Smooth muscle cell (in vitro differentiated cells): Measurements from ENCODE around the gene ADORA1. TPM values are rescaled to one million over a fixed set of nuclear protein-coding genes. Genes with fewer than 3 reads are reported as not detected.

Source experiments
- DNase-seq: peaks from one replicate; lab custom pipeline; 2025; ENCODE audit not compliant: unreplicated experiment; lab: John Stamatoyannopoulos, UW
- H2AFZ ChIP-seq: fragments of 200-600 bp; sonication (generic); 2 replicates; pipeline ENCODE4 v1.6.0; 2016; ENCODE audit warnings: antibody characterized with exemption, low read depth, mild to moderate bottlenecking
- H3F3A ChIP-seq: fragments of 200-600 bp; sonication (generic); 2 replicates; pipeline ENCODE4 v1.6.0; 2017; ENCODE audit warnings: antibody characterized with exemption, low read depth
- H3K27ac ChIP-seq: fragments of 200-600 bp; sonication (generic); 2 replicates; pipeline ENCODE4 v1.5.1; 2016; ENCODE audit warnings: low read depth, mild to moderate bottlenecking
- H3K27me3 ChIP-seq: fragments of 200-600 bp; sonication (generic); 2 replicates; pipeline ENCODE4 v1.6.1; 2016; ENCODE audit warnings: low read depth, mild to moderate bottlenecking
- H3K36me3 ChIP-seq: fragments of 200-600 bp; sonication (generic); 2 replicates; pipeline ENCODE4 v1.5.1; 2016; ENCODE audit warnings: low read depth
- H3K4me1 ChIP-seq: fragments of 200-600 bp; sonication (generic); 2 replicates; pipeline ENCODE4 v1.5.1; 2016; ENCODE audit warnings: low read depth
- H3K4me2 ChIP-seq: fragments of 200-600 bp; sonication (generic); 2 replicates; pipeline ENCODE4 v1.6.0; 2016; ENCODE audit warnings: mild to moderate bottlenecking
- H3K4me3 ChIP-seq: fragments of 200-600 bp; sonication (generic); 2 replicates; pipeline ENCODE4 v1.5.1; 2016; ENCODE audit warnings: mild to moderate bottlenecking
- H3K79me2 ChIP-seq: fragments of 200-600 bp; sonication (generic); 2 replicates; pipeline ENCODE4 v1.6.0; 2016; ENCODE audit warnings: low read depth, mild to moderate bottlenecking
- H3K9ac ChIP-seq: fragments of 200-600 bp; sonication (generic); 2 replicates; pipeline ENCODE4 v1.6.0; 2016; ENCODE audit warnings: low read depth
- H3K9me3 ChIP-seq: fragments of 200-600 bp; sonication (generic); replicated peaks from 2 replicates; pipeline ENCODE4 v1.5.1; 2016; ENCODE audit warnings: low read depth
- H4K20me1 ChIP-seq: fragments of 200-600 bp; sonication (generic); 2 replicates; pipeline ENCODE4 v1.6.0; 2016; ENCODE audit warnings: low read depth
- CTCF ChIP-seq: fragments of 200-600 bp; sonication (generic); IDR thresholded peaks from 2 replicates; pipeline ENCODE4 v1.5.1; 2017; ENCODE audit warnings: borderline replicate concordance, mild to moderate bottlenecking, antibody characterized with exemption; ENCODE audit not compliant: insufficient read depth, poor library complexity, severe bottlenecking
- WGBS: methylation state at CpG from one replicate; pipeline ENCODE4 v1.1.7; 2016; ENCODE audit warnings: low lambda C conversion rate; 5-methylcytosine and 5-hydroxymethylcytosine counted together
- polyA plus RNA-seq: library from polyadenylated mRNA; unstranded; fragments of >200 nt; fragmentation: Nextera tagmentation; extraction: Ambion mirVana; gene quantifications from 2 replicates; pipeline ENCODE4 v1.2.1, GENCODE V29; 2016
- total RNA-seq: library from RNA; depleted of rRNA; stranded (reverse); fragments of >200 nt; gene quantifications from 2 replicates; pipeline ENCODE4 v1.2.3, GENCODE V29; 2014

Gene ADORA1
- total and polyA plus RNA-seq, 2 experiments from 2014 or later: 16.0 to 18.0 TPM

DNA sequence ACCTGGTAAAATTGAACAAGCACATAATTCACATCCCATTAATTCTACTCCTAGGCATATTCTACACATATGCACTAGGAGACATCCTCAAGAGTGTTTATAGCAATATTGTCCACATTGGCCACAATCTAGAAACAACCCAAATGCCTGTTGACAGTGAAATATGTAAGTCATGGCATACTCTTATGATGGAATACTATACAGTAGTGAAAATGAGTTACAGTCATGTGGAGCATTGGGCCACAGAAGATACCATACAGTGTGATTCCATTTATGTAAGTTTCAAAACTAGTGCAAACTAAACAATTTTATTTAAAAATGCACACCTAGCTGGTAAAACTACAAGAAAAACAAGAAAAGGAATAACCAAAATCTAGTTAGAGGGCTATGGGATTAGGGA, 82.8 kb downstream of the ADORA1 start:
- Histone ChIP-seq H3K4me2 (no peak overlapping the region), H3K4me3 (no peak overlapping the region), H4K20me1 (no peaks in the 10 kb centered on the region), H3K27me3 (no peaks in the 10 kb centered on the region), H3K9me3 (no peaks in the 10 kb centered on the region), H3K9ac (no peak overlapping the region), H3F3A (peaks cover 8% of the 10 kb centered on the region), H3K4me1 (peaks cover 4% of the 10 kb centered on the region), H3K27ac (no peak overlapping the region), H3K79me2 (no peaks in the 10 kb centered on the region), H3K36me3 (no peaks in the 10 kb centered on the region), H2AFZ (no peak overlapping the region)
- DNase-seq: no peak
- no peak for TF ChIP-seq CTCF

DNA sequence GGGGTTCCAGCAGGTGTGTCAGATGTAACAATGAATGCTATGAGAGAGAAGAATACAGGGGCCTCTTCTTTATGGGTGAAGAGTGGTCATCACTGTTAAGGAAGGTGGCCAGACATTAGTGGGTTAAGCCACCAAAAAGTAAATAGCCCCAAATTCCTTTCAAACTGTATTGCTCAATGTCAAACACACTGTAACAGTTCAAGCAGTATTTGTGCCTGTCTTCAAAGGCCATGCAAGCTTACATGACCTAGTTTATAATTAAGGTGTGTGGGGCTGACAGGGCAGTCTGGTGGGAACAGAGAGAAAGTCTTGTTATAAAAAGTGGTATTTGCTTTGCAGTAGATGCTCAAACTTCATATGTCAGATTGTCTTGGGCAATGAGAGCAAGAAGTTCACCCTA, 83.5 kb downstream of the ADORA1 start:
- no peaks in the 10 kb centered on the region for H3K9me3 ChIP-seq
- H4K20me1 ChIP-seq: no peaks in the 10 kb centered on the region
- H3K27me3 ChIP-seq: no peaks in the 10 kb centered on the region
- H2AFZ ChIP-seq: no peak overlapping the region
- no peak for TF ChIP-seq CTCF
- H3K4me3 ChIP-seq: no peak overlapping the region
- no peak for DNase-seq
- no peaks in the 10 kb centered on the region for H3K79me2 ChIP-seq
- no peak overlapping the region for H3K9ac ChIP-seq
- H3K36me3 ChIP-seq: no peaks in the 10 kb centered on the region
- peaks cover 3% of the 10 kb centered on the region for H3K4me1 ChIP-seq
- H3K27ac ChIP-seq: no peak overlapping the region
- peaks cover 4% of the 10 kb centered on the region for H3F3A ChIP-seq
- no peak overlapping the region for H3K4me2 ChIP-seq

GRCh38 chr1:203211812-203212211, 84.3 kb downstream of the ADORA1 start:
- Histone ChIP-seq H3K4me3 (no peak overlapping the region), H3K9ac (no peak overlapping the region), H3F3A (peaks cover 4% of the 10 kb centered on the region), H3K79me2 (no peaks in the 10 kb centered on the region), H3K36me3 (no peaks in the 10 kb centered on the region), H3K4me1 (no peaks in the 10 kb centered on the region), H3K27ac (no peak overlapping the region), H2AFZ (no peak overlapping the region), H3K9me3 (no peaks in the 10 kb centered on the region), H3K4me2 (no peak overlapping the region), H3K27me3 (no peaks in the 10 kb centered on the region), H4K20me1 (no peaks in the 10 kb centered on the region)
- TF ChIP-seq CTCF: no peak
- DNase-seq: no peak
- 94% methylated on average over 3 of the region's 3 CpGs for WGBS

DNA sequence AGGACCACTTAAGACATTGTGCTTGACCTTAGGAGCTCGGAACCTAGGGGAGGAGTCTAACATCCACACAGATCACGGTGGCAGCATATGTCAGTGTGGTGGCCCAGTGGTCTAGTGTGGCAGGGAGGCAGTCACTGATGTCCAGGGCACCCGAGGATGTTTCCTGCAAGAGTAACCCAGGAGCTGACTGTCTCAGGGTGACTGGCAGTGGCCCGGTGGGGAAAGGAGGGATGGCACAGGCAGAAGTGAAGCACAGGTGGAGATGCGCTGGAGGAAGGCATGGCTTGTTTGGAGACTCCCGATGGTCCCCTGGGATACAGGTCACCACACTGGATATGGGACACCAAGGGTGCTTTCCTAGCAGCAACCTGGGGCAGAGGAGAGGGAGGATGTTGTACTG, 85.6 kb downstream of the ADORA1 start:
- Histone ChIP-seq H4K20me1 (no peaks in the 10 kb centered on the region), H3K4me1 (no peaks in the 10 kb centered on the region), H2AFZ (no peak overlapping the region), H3K27ac (no peak overlapping the region), H3K79me2 (no peaks in the 10 kb centered on the region), H3F3A (peaks cover 4% of the 10 kb centered on the region), H3K9me3 (no peaks in the 10 kb centered on the region), H3K27me3 (no peaks in the 10 kb centered on the region), H3K36me3 (no peaks in the 10 kb centered on the region), H3K9ac (no peak overlapping the region), H3K4me3 (no peak overlapping the region), H3K4me2 (no peak overlapping the region)
- DNase-seq: no peak
- TF ChIP-seq CTCF: no peak
- 99% methylated on average over 6 of the region's 6 CpGs for WGBS
